IMR-90 (cell line): ENCODE results near the gene PRKCE. TPM values are rescaled to one million over a fixed set of nuclear protein-coding genes. Genes with fewer than 3 reads are reported as not detected.

Experiments
- ATAC-seq: fragments of 200-7000 bp; cut with Tn5 transposase; 2 replicates; pipeline ENCODE4 v1.9.1; 2020; ENCODE audit warnings: low read depth, mild to moderate bottlenecking, moderate library complexity
- BruUV-seq: library from RNA; stranded (reverse); fragments of 400-500 nt; replicated peaks from 2 replicates; lab custom pipeline; 2021; lab: Mats Ljungman, UMichigan
- CTCF ChIA-PET: fragments of 300-600 bp; formaldehyde crosslinking; extraction: SDS; loops from one replicate; lab custom pipeline; 2021; ENCODE audit warnings: antibody characterized with exemption; lab: Yijun Ruan, JAX
- POLR2A ChIA-PET: fragments of 300-600 bp; sonication (Branson Sonifier 250); formaldehyde crosslinking; loops from one replicate; lab custom pipeline; 2022; ENCODE audit warnings: antibody characterized with exemption; ENCODE audit not compliant: unreplicated experiment; lab: Charles Lee
- DNase-seq: peaks from one replicate; pipeline ENCODE4 v3.0.0; 2013
- H2AFZ ChIP-seq: replicated peaks from 2 replicates; pipeline ENCODE3; 2013; ENCODE audit warnings: low read length, mild to moderate bottlenecking; ENCODE audit not compliant: poor library complexity
- H2AK5ac ChIP-seq: 2 replicates; pipeline ENCODE4 v1.6.1; 2013; ENCODE audit warnings: low read depth, low read length, inconsistent platforms
- H2AK9ac ChIP-seq: replicated peaks from 2 replicates; pipeline ENCODE3; 2013; ENCODE audit warnings: mild to moderate bottlenecking, low read depth, low read length, moderate library complexity; ENCODE audit not compliant: poor library complexity
- H2BK120ac ChIP-seq: 2 replicates; pipeline ENCODE4 v1.6.1; 2013; ENCODE audit warnings: low read depth, low read length, inconsistent platforms
- H2BK15ac ChIP-seq: 3 replicates; pipeline ENCODE4 v1.6.1; 2013; ENCODE audit warnings: low read depth, low read length, inconsistent platforms
- H2BK20ac ChIP-seq: 2 replicates; pipeline ENCODE4 v1.6.1; 2013; ENCODE audit warnings: low read depth, mild to moderate bottlenecking, inconsistent platforms, low read length, moderate library complexity
- H2BK5ac ChIP-seq: 2 replicates; pipeline ENCODE4 v1.6.1; 2013; ENCODE audit warnings: mild to moderate bottlenecking, low read depth, low read length, inconsistent platforms; ENCODE audit not compliant: poor library complexity, severe bottlenecking
- H3K14ac ChIP-seq: replicated peaks from 2 replicates; pipeline ENCODE4 v1.6.1; 2013; ENCODE audit warnings: low read depth, low read length, inconsistent platforms
- H3K18ac ChIP-seq: 2 replicates; pipeline ENCODE4 v1.6.1; 2013; ENCODE audit warnings: low read depth, low read length, control low read depth
- H3K23ac ChIP-seq: 2 replicates; pipeline ENCODE4 v1.6.1; 2013; ENCODE audit warnings: low read depth, low read length, inconsistent platforms
- H3K27ac ChIP-seq: 2 replicates; pipeline ENCODE4 v1.5.1; 2013; ENCODE audit warnings: mild to moderate bottlenecking, control low read depth, low read length; ENCODE audit not compliant: insufficient read depth
- H3K27me3 ChIP-seq: 2 replicates; pipeline ENCODE4 v1.6.1; 2013; ENCODE audit warnings: low read length; ENCODE audit not compliant: control insufficient read depth, insufficient read depth
- H3K36me3 ChIP-seq: 2 replicates; pipeline ENCODE4 v1.6.1; 2013; ENCODE audit warnings: low read length, mixed read lengths; ENCODE audit not compliant: control insufficient read depth, insufficient read depth
- H3K4ac ChIP-seq: 2 replicates; pipeline ENCODE4 v1.6.1; 2013; ENCODE audit warnings: low read depth, low read length, inconsistent platforms
- H3K4me1 ChIP-seq: 2 replicates; pipeline ENCODE4 v1.6.1; 2013; ENCODE audit warnings: low read length, mixed read lengths; ENCODE audit not compliant: control insufficient read depth, insufficient read depth
- H3K4me2 ChIP-seq: 2 replicates; pipeline ENCODE4 v1.6.1; 2013; ENCODE audit warnings: low read depth, mild to moderate bottlenecking, control low read depth, low read length, moderate library complexity
- H3K4me3 ChIP-seq: 2 replicates; pipeline ENCODE4 v1.5.1; 2013; ENCODE audit warnings: low read depth, mild to moderate bottlenecking, control low read depth, low read length, moderate library complexity; ENCODE audit not compliant: insufficient read depth
- H3K56ac ChIP-seq: 2 replicates; pipeline ENCODE4 v1.6.1; 2013; ENCODE audit warnings: low read length, inconsistent platforms; ENCODE audit not compliant: insufficient read depth; ENCODE audit errors: extremely low read depth
- H3K79me1 ChIP-seq, 2 experiments: 2 replicates each; pipeline ENCODE4 v1.6.1; 2013; ENCODE audit warnings: low read length in 2 of 2, inconsistent platforms in 1 of 2, low read depth in 1 of 2
- H3K9ac ChIP-seq: 2 replicates; pipeline ENCODE4 v1.6.1; 2013; ENCODE audit warnings: low read depth, low read length, control low read depth
- H3K9me1 ChIP-seq: 2 replicates; pipeline ENCODE4 v1.6.1; 2013; ENCODE audit warnings: low read length, inconsistent platforms; ENCODE audit not compliant: insufficient read depth
- H3K9me3 ChIP-seq: 2 replicates; pipeline ENCODE4 v1.6.1; 2013; ENCODE audit warnings: low read length; ENCODE audit not compliant: control insufficient read depth, insufficient read depth
- H4K20me1 ChIP-seq: 2 replicates; pipeline ENCODE4 v1.6.1; 2013; ENCODE audit warnings: low read length, inconsistent platforms; ENCODE audit not compliant: insufficient read depth
- H4K5ac ChIP-seq: 2 replicates; pipeline ENCODE4 v1.6.1; 2013; ENCODE audit warnings: mild to moderate bottlenecking, low read depth, low read length, control low read depth
- H4K8ac ChIP-seq, 2 experiments: 2 replicates each; pipeline ENCODE4 v1.6.1; 2013; ENCODE audit warnings: low read depth in 2 of 2, low read length in 2 of 2, control low read depth in 1 of 2, inconsistent platforms in 1 of 2
- H4K91ac ChIP-seq: 2 replicates; pipeline ENCODE4 v1.6.1; 2013; ENCODE audit warnings: low read depth, low read length, inconsistent platforms; ENCODE audit not compliant: insufficient read depth
- CEBPB ChIP-seq: IDR thresholded peaks from 2 replicates; pipeline ENCODE4 v1.6.1; 2012; ENCODE audit warnings: low read depth, low read length, improper control_type of control experiment
- FOS ChIP-seq: fragments of 150-350 bp; IDR thresholded peaks from 2 replicates; pipeline ENCODE4 v1.6.1; 2016; ENCODE audit warnings: low read depth, low read length
- SMC3 ChIP-seq: fragments of 150-350 bp; IDR thresholded peaks from 2 replicates; pipeline ENCODE4 v1.6.1; 2016; ENCODE audit warnings: low read depth, mild to moderate bottlenecking, antibody characterized with exemption, low read length, moderate library complexity
- WGBS, 2 experiments: methylation state at CpG; one replicate each; pipeline versions ENCODE4 v1.1.5 to v1.1.7; 2013; ENCODE audit warnings: missing lambda C conversion rate in 2 of 2; ENCODE audit not compliant: insufficient read length in 1 of 2; ENCODE audit errors: extremely low coverage in 2 of 2; 5-methylcytosine and 5-hydroxymethylcytosine counted together
- dilution Hi-C: fragments of 300-500 bp; cut with HindIII; formaldehyde crosslinking; loops from one replicate; pipeline ENCODE4 v1.14.3; 2018; ENCODE audit warnings: low sequenced_read_pairs; ENCODE audit not compliant: unreplicated experiment
- in situ Hi-C: fragments of 300-500 bp; cut with MboI; formaldehyde crosslinking; loops from 3 replicates; pipeline ENCODE4 v1.14.3; 2019; ENCODE audit warnings: low sequenced_read_pairs, inconsistent platforms, mixed read lengths
- intact Hi-C: fragments of 100-400 bp; cut with micrococcal nuclease; formaldehyde crosslinking; loops from 2 replicates; pipeline ENCODE4 v1.10.0; 2022
- polyA plus RNA-seq, 3 experiments: library from polyadenylated mRNA; depleted of rRNA; stranded (reverse); fragments of >200 nt; gene quantifications; 2 replicates each; pipeline ENCODE4 v1.2.3, GENCODE V29; 2012; ENCODE audit warnings: low replicate concordance in 1 of 3
- total RNA-seq: library from RNA; depleted of rRNA; stranded (reverse); fragments of >200 nt; gene quantifications from 2 replicates; pipeline ENCODE4 v1.2.3, GENCODE V29; 2012
- TF ChIP-seq, protein P1 (sequence below): fragments of 150-350 bp; IDR thresholded peaks from 2 replicates; pipeline ENCODE4 v1.6.1; 2016; ENCODE audit warnings: low read depth, mild to moderate bottlenecking, low read length, moderate library complexity, borderline replicate concordance
- TF ChIP-seq, protein P2 (sequence below): conservative IDR thresholded peaks from 2 replicates; pipeline ENCODE4 v1.5.1; 2012; ENCODE audit warnings: mild to moderate bottlenecking, low read depth, low read length, improper control_type of control experiment
- TF ChIP-seq, protein P3 (sequence below): fragments of 150-350 bp; IDR thresholded peaks from 2 replicates; pipeline ENCODE4 v1.6.1; 2017; ENCODE audit warnings: mild to moderate bottlenecking, antibody characterized with exemption, low read length, low read depth

Gene PRKCE
- total and polyA plus RNA-seq, 2 of the 4 experiments (the other 2 are of a cell fraction): 8.1 to 32.4 TPM

DNA sequence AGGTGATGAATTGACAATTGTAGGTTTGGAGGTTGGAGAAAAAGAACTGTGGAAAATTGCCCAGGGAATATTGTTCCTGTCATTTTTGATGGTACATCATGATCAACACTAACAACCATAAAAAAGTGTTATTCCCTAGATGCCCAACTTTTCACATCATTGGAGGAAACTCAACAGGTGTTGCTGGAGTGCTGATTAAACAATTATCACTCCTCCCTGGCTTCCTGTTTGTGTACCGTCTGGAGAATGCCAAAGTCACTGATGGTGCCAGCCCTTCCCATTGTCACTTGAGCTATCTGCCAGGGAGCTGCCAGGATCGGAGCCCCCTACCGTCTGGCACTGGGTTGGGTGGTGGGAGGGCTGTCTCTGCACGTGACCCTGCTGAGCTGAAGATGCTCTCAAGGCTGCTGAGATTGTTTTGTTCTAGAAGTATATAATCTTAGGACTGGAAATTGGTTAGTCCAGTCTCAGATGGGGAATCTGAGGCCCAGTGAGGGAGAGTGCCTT is 156.9 kb downstream of the PRKCE start:
- H2BK15ac ChIP-seq: no peak overlapping the region
- no peaks in the 10 kb centered on the region for H3K27me3 ChIP-seq
- no peak for TF ChIP-seq SMC3
- TF ChIP-seq, protein P1, sequence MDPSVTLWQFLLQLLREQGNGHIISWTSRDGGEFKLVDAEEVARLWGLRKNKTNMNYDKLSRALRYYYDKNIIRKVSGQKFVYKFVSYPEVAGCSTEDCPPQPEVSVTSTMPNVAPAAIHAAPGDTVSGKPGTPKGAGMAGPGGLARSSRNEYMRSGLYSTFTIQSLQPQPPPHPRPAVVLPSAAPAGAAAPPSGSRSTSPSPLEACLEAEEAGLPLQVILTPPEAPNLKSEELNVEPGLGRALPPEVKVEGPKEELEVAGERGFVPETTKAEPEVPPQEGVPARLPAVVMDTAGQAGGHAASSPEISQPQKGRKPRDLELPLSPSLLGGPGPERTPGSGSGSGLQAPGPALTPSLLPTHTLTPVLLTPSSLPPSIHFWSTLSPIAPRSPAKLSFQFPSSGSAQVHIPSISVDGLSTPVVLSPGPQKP: no peak
- no peak for TF ChIP-seq CEBPB
- TF ChIP-seq, protein P2, sequence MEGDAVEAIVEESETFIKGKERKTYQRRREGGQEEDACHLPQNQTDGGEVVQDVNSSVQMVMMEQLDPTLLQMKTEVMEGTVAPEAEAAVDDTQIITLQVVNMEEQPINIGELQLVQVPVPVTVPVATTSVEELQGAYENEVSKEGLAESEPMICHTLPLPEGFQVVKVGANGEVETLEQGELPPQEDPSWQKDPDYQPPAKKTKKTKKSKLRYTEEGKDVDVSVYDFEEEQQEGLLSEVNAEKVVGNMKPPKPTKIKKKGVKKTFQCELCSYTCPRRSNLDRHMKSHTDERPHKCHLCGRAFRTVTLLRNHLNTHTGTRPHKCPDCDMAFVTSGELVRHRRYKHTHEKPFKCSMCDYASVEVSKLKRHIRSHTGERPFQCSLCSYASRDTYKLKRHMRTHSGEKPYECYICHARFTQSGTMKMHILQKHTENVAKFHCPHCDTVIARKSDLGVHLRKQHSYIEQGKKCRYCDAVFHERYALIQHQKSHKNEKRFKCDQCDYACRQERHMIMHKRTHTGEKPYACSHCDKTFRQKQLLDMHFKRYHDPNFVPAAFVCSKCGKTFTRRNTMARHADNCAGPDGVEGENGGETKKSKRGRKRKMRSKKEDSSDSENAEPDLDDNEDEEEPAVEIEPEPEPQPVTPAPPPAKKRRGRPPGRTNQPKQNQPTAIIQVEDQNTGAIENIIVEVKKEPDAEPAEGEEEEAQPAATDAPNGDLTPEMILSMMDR: no peak
- TF ChIP-seq, protein P3, sequence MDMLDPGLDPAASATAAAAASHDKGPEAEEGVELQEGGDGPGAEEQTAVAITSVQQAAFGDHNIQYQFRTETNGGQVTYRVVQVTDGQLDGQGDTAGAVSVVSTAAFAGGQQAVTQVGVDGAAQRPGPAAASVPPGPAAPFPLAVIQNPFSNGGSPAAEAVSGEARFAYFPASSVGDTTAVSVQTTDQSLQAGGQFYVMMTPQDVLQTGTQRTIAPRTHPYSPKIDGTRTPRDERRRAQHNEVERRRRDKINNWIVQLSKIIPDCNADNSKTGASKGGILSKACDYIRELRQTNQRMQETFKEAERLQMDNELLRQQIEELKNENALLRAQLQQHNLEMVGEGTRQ: no peak
- TF ChIP-seq FOS: no peak
- WGBS, 2 experiments: 100% methylated on average over 1 of the region's 4 CpGs; no CpG with 5 or more reads in 1 of the 2 experiments
- ATAC-seq (no peak), DNase-seq (no peak)
- H3K14ac ChIP-seq: no peak overlapping the region
- H3K56ac ChIP-seq: no peak overlapping the region
- no peak overlapping the region for H3K18ac ChIP-seq
- H4K91ac ChIP-seq: no peak overlapping the region
- H2AFZ ChIP-seq: no peak overlapping the region
- no peak overlapping the region for H3K4me3 ChIP-seq
- peaks cover 4 to 5% of the 10 kb centered on the region in 2 experiments; a peak in 1 of 4 replicates for H3K79me1 ChIP-seq
- in situ Hi-C loops: no loop called here
- no peaks in the 10 kb centered on the region for H3K9me3 ChIP-seq
- no peak overlapping the region for H4K5ac ChIP-seq
- H2AK5ac ChIP-seq: no peak overlapping the region
- H3K36me3 ChIP-seq: no peaks in the 10 kb centered on the region
- H3K9me1 ChIP-seq: no peaks in the 10 kb centered on the region
- no peak overlapping the region for H2BK5ac ChIP-seq
- no peak overlapping the region for H4K8ac ChIP-seq
- peaks cover 4% of the 10 kb centered on the region for H3K4me1 ChIP-seq
- ChIA-PET CTCF (interaction anchor here (1.3 kb wide), 1 partner anchor 13 kb away, joined by 3 read pairs; no protein-coding TSS in a partner anchor), POLR2A (no interaction called here)
- no peak overlapping the region for H2BK20ac ChIP-seq
- H2AK9ac ChIP-seq: no peak overlapping the region
- no peak overlapping the region for H2BK120ac ChIP-seq
- no peak overlapping the region for H3K9ac ChIP-seq
- BruUV-seq: no TSS peak
- intact Hi-C loops: no loop called here
- no peak overlapping the region for H3K23ac ChIP-seq
- no peak overlapping the region for H3K27ac ChIP-seq
- no peaks in the 10 kb centered on the region; the same call in none of the 2 replicates for H4K20me1 ChIP-seq
- no peak overlapping the region for H3K4ac ChIP-seq
- no peak overlapping the region for H3K4me2 ChIP-seq
- dilution Hi-C loops: no loop called here
